WTC11 (cell line): Measurements from ENCODE around the gene FAM53B. TPM values are rescaled to one million over a fixed set of nuclear protein-coding genes. Genes with fewer than 3 reads are reported as not detected.

Experiments
- ATAC-seq: fragments of 200-7000 bp; cut with Tn5 transposase; 2 replicates; pipeline ENCODE4 v1.10.0; 2021; ENCODE audit warnings: mild to moderate bottlenecking, moderate library complexity
- CTCF ChIA-PET: fragments of 300-600 bp; sonication (Branson Sonifier 250); formaldehyde crosslinking; loops from one replicate; lab custom pipeline; 2021; ENCODE audit warnings: antibody characterized with exemption; lab: Charles Lee
- POLR2A ChIA-PET: fragments of 350-600 bp; sonication (Branson Sonifier 250); formaldehyde crosslinking; loops from one replicate; lab custom pipeline; 2021; ENCODE audit warnings: antibody characterized with exemption; lab: Charles Lee
- DNase-seq: peaks from one replicate; pipeline ENCODE4 v3.0.0; 2021; ENCODE audit warnings: low spot score
- H3K27ac Mint-ChIP-seq: 2 replicates; pipeline ENCODE4 v1.8.0; 2021; ENCODE audit warnings: mixed read lengths
- H3K27me3 Mint-ChIP-seq: 2 replicates; pipeline ENCODE4 v1.8.0; 2021; ENCODE audit warnings: low read depth, mild to moderate bottlenecking, moderate library complexity, mixed read lengths
- H3K36me3 Mint-ChIP-seq: 2 replicates; pipeline ENCODE4 v1.8.0; 2021; ENCODE audit warnings: mixed read lengths
- H3K4me1 Mint-ChIP-seq: 2 replicates; pipeline ENCODE4 v1.8.0; 2022; ENCODE audit warnings: mixed read lengths
- H3K4me3 Mint-ChIP-seq: 2 replicates; pipeline ENCODE4 v1.8.0; 2021; ENCODE audit warnings: mild to moderate bottlenecking, moderate library complexity, mixed read lengths
- H3K9me3 Mint-ChIP-seq: 2 replicates; pipeline ENCODE4 v1.8.0; 2021; ENCODE audit warnings: mixed read lengths
- CREM ChIP-seq: sonication (generic); formaldehyde crosslinking; IDR thresholded peaks from 2 replicates; pipeline ENCODE4 v1.8.1; 2022; ENCODE audit warnings: mild to moderate bottlenecking, missing genetic modification reagents, moderate library complexity
- EMX1 ChIP-seq: fragments of 250-450 bp; sonication (Bioruptor Pico); IDR thresholded peaks from 2 replicates; pipeline ENCODE4 v1.8.0; 2021; ENCODE audit warnings: mild to moderate bottlenecking
- FOXP4 ChIP-seq: sonication (generic); formaldehyde crosslinking; IDR thresholded peaks from 2 replicates; pipeline ENCODE4 v1.8.0; 2022; ENCODE audit warnings: mild to moderate bottlenecking, missing genetic modification reagents
- GABPB1 ChIP-seq: sonication (generic); formaldehyde crosslinking; IDR thresholded peaks from 2 replicates; pipeline ENCODE4 v1.8.1; 2023; ENCODE audit warnings: mild to moderate bottlenecking, missing genetic modification reagents
- GTF2I ChIP-seq: fragments of 250-450 bp; sonication (Bioruptor Pico); conservative IDR thresholded peaks from 2 replicates; pipeline ENCODE4 v1.4.0; 2021; ENCODE audit warnings: mild to moderate bottlenecking
- HMGXB4 ChIP-seq: sonication (generic); formaldehyde crosslinking; IDR thresholded peaks from 2 replicates; pipeline ENCODE4 v1.8.1; 2023; ENCODE audit warnings: mild to moderate bottlenecking, moderate library complexity, missing genetic modification reagents
- JUN ChIP-seq: sonication (generic); formaldehyde crosslinking; IDR thresholded peaks from 2 replicates; pipeline ENCODE4 v1.8.0; 2023; ENCODE audit warnings: mild to moderate bottlenecking, missing genetic modification reagents
- NFYB ChIP-seq: sonication (generic); formaldehyde crosslinking; conservative IDR thresholded peaks from 2 replicates; pipeline ENCODE4 v1.8.0; 2022; ENCODE audit warnings: low read depth, missing genetic modification reagents
- NR3C1 ChIP-seq: sonication (generic); formaldehyde crosslinking; conservative IDR thresholded peaks from 2 replicates; pipeline ENCODE4 v1.8.1; 2023; ENCODE audit warnings: low read depth, mild to moderate bottlenecking, missing genetic modification reagents
- OVOL2 ChIP-seq: fragments of 250-450 bp; sonication (Bioruptor Pico); IDR thresholded peaks from 2 replicates; pipeline ENCODE4 v1.9.0; 2021; ENCODE audit warnings: mild to moderate bottlenecking, borderline replicate concordance
- RORB ChIP-seq: fragments of 250-450 bp; sonication (Bioruptor Pico); IDR thresholded peaks from 2 replicates; pipeline ENCODE4 v1.9.0; 2021; ENCODE audit warnings: mild to moderate bottlenecking
- SMAD3 ChIP-seq: sonication (generic); formaldehyde crosslinking; IDR thresholded peaks from 2 replicates; pipeline ENCODE4 v1.8.0; 2022; ENCODE audit warnings: missing genetic modification reagents, mild to moderate bottlenecking, borderline replicate concordance
- SOX15 ChIP-seq: fragments of 250-450 bp; sonication (Bioruptor Pico); IDR thresholded peaks from 2 replicates; pipeline ENCODE4 v1.9.0; 2021; ENCODE audit warnings: mild to moderate bottlenecking
- ZNF232 ChIP-seq: sonication (generic); formaldehyde crosslinking; IDR thresholded peaks from 2 replicates; pipeline ENCODE4 v1.8.0; 2022; ENCODE audit warnings: mild to moderate bottlenecking, missing genetic modification reagents
- ZNF396 ChIP-seq: fragments of 250-450 bp; sonication (Bioruptor Pico); IDR thresholded peaks from 2 replicates; pipeline ENCODE4 v1.8.0; 2021; ENCODE audit warnings: mild to moderate bottlenecking, moderate library complexity, borderline replicate concordance
- ZNF416 ChIP-seq: fragments of 250-450 bp; sonication (Bioruptor Pico); IDR thresholded peaks from 2 replicates; pipeline ENCODE4 v1.9.0; 2021; ENCODE audit warnings: mild to moderate bottlenecking, inconsistent platforms
- ZNF425 ChIP-seq: fragments of 250-450 bp; sonication (Bioruptor Pico); conservative IDR thresholded peaks from 2 replicates; pipeline ENCODE4 v1.9.0; 2021; ENCODE audit warnings: mild to moderate bottlenecking
- total RNA-seq: library from RNA; stranded (reverse); gene quantifications from 3 replicates; pipeline ENCODE4 v1.2.3, GENCODE V29; 2021
- TF ChIP-seq, protein P1 (sequence below): fragments of 250-450 bp; sonication (Bioruptor Pico); IDR thresholded peaks from 2 replicates; pipeline ENCODE4 v2.1.2; 2022; ENCODE audit warnings: mild to moderate bottlenecking, moderate library complexity
- TF ChIP-seq, protein P2 (sequence below): sonication (generic); formaldehyde crosslinking; IDR thresholded peaks from 2 replicates; pipeline ENCODE4 v1.8.1; 2023; ENCODE audit warnings: mild to moderate bottlenecking, missing genetic modification reagents, moderate library complexity
- TF ChIP-seq, protein P3 (sequence below): sonication (generic); formaldehyde crosslinking; IDR thresholded peaks from 2 replicates; pipeline ENCODE4 v1.8.1; 2022; ENCODE audit warnings: mild to moderate bottlenecking, moderate library complexity, missing genetic modification reagents

Gene FAM53B
- total RNA-seq, 1 experiment from 2014 or later, result 21.3 TPM

- TF ChIP-seq NFYB (no peak), EMX1 (no peak), ZNF396 (CRISPR knock-in tag) (no peak), NR3C1 (no peak), ZNF425 (CRISPR knock-in tag) (no peak), ZNF416 (no peak), SOX15 (no peak), JUN (CRISPR knock-in tag) (no peak), HMGXB4 (CRISPR knock-in tag) (no peak), FOXP4 (no peak)
- TF ChIP-seq, protein P1, sequence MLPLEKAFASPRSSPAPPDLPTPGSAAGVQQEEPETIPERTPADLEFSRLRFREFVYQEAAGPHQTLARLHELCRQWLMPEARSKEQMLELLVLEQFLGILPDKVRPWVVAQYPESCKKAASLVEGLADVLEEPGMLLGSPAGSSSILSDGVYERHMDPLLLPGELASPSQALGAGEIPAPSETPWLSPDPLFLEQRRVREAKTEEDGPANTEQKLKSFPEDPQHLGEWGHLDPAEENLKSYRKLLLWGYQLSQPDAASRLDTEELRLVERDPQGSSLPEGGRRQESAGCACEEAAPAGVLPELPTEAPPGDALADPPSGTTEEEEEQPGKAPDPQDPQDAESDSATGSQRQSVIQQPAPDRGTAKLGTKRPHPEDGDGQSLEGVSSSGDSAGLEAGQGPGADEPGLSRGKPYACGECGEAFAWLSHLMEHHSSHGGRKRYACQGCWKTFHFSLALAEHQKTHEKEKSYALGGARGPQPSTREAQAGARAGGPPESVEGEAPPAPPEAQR (CRISPR knock-in tag), result no peak
- ChIA-PET POLR2A (no interaction called here), CTCF (interaction anchor here (1.0 to 4.9 kb wide), 7 partner anchors 20 to 126 kb away, joined by 3 to 57 read pairs (median 6); no protein-coding TSS in a partner anchor)
- H3K27me3 Mint-ChIP-seq, result peaks cover 19% of the 10 kb centered on the region
- ATAC-seq (no peak), DNase-seq (no peak)
- no peaks in the 10 kb centered on the region for H3K36me3 Mint-ChIP-seq
- H3K4me3 Mint-ChIP-seq, result no peak overlapping the region
- peaks cover 68% of the 10 kb centered on the region for H3K4me1 Mint-ChIP-seq
- H3K27ac Mint-ChIP-seq, result no peak overlapping the region
- H3K9me3 Mint-ChIP-seq, result no peaks in the 10 kb centered on the region
These were observed 5.7 kb downstream of the FAM53B start for GRCh38 chr10:124738441-124738840.

DNA sequence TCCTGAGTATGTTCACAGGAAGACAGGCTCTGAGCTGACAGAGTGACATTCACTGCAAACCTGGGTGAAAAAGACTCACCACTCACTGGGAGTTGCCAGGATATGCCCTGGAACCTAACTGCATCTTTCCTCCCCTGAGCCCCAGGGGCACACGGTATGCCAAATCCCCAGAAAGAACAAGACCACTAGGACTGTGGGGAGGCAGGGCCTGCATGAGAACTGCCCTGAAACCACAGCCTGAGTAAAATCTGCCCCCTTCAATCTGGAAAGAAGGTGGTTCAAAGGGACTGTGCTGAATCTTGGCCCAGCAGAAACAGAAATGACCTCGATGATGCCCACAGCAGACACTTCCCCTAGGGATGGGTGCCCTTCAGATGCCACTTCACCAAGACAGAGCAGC is 6.5 kb downstream of the FAM53B start:
- no peak for DNase-seq
- TF ChIP-seq GABPB1 (CRISPR knock-in tag), result no peak
- no peak for TF ChIP-seq ZNF416
- TF ChIP-seq SMAD3 (CRISPR knock-in tag), result no peak
- no peak for TF ChIP-seq ZNF232
- no peak for TF ChIP-seq GTF2I
- TF ChIP-seq OVOL2 (CRISPR knock-in tag), result no peak
- TF ChIP-seq RORB (CRISPR knock-in tag), result no peak
- TF ChIP-seq JUN (CRISPR knock-in tag), result no peak
- TF ChIP-seq, protein P2, sequence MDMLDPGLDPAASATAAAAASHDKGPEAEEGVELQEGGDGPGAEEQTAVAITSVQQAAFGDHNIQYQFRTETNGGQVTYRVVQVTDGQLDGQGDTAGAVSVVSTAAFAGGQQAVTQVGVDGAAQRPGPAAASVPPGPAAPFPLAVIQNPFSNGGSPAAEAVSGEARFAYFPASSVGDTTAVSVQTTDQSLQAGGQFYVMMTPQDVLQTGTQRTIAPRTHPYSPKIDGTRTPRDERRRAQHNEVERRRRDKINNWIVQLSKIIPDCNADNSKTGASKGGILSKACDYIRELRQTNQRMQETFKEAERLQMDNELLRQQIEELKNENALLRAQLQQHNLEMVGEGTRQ (CRISPR knock-in tag), result no peak
- TF ChIP-seq, protein P3, sequence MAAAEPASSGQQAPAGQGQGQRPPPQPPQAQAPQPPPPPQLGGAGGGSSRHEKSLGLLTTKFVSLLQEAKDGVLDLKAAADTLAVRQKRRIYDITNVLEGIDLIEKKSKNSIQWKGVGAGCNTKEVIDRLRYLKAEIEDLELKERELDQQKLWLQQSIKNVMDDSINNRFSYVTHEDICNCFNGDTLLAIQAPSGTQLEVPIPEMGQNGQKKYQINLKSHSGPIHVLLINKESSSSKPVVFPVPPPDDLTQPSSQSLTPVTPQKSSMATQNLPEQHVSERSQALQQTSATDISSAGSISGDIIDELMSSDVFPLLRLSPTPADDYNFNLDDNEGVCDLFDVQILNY, result no peak
- TF ChIP-seq CREM (CRISPR knock-in tag), result no peak
- no peak for ATAC-seq
- Mint-ChIP-seq H3K36me3 (peaks cover 4% of the 10 kb centered on the region; the same call in 1 of the 2 replicates), H3K27me3 (peaks cover 16% of the 10 kb centered on the region), H3K9me3 (no peaks in the 10 kb centered on the region), H3K4me1 (peaks cover 68% of the 10 kb centered on the region), H3K4me3 (no peak overlapping the region), H3K27ac (no peak overlapping the region; the same call in 1 of the 2 replicates)
- POLR2A ChIA-PET, result no interaction called here
- CTCF ChIA-PET, result interaction anchor here (1.0 kb wide), 1 partner anchor 16 kb away, joined by 3 read pairs; no protein-coding TSS in a partner anchor
